H1 (cell line): ENCODE measurements around the gene CYRIA. TPM values are rescaled to one million over a fixed set of nuclear protein-coding genes. Genes with fewer than 3 reads are reported as not detected.

Experiments used
- CTCF ChIA-PET: fragments of 300-600 bp; sonication (Branson Sonifier 250); formaldehyde crosslinking; loops from one replicate; lab custom pipeline; 2021; ENCODE audit not compliant: partially characterized antibody; lab: Charles Lee
- POLR2A ChIA-PET: fragments of 300-600 bp; sonication (Branson Sonifier 250); formaldehyde crosslinking; loops from one replicate; lab custom pipeline; 2021; ENCODE audit warnings: inconsistent platforms; ENCODE audit not compliant: partially characterized antibody; lab: Charles Lee
- DNase-seq, 2 experiments: peaks; one replicate each; pipeline versions ENCODE4 v3.0.0 to v3.0.0-alpha.2; 2010 to 2022; ENCODE audit warnings: low spot score in 2 of 2, low read depth in 1 of 2, mixed read lengths in 1 of 2
- FAIRE-seq: peaks from 2 replicates; lab custom pipeline; 2011; peaks lifted over from hg19 to GRCh38; lab: Jason Lieb, UNC
- H2AFZ ChIP-seq: 2 replicates; pipeline ENCODE4 v1.8.1; 2012; ENCODE audit warnings: low read length, inconsistent platforms
- H2AK5ac ChIP-seq: 2 replicates; pipeline ENCODE4 v1.6.1; 2013; ENCODE audit warnings: low read depth, low read length
- H2BK120ac ChIP-seq: replicated peaks from 2 replicates; pipeline ENCODE3; 2013; ENCODE audit warnings: low read depth, low read length, inconsistent platforms
- H2BK12ac ChIP-seq: 2 replicates; pipeline ENCODE4 v1.6.1; 2013; ENCODE audit warnings: low read depth, low read length
- H2BK15ac ChIP-seq: 2 replicates; pipeline ENCODE4 v1.6.1; 2013; ENCODE audit warnings: low read length
- H2BK20ac ChIP-seq: 2 replicates; pipeline ENCODE4 v1.6.1; 2013; ENCODE audit warnings: low read length
- H2BK5ac ChIP-seq: 2 replicates; pipeline ENCODE4 v1.6.1; 2013; ENCODE audit warnings: low read depth, low read length
- H3K14ac ChIP-seq: 2 replicates; pipeline ENCODE4 v1.6.1; 2013; ENCODE audit warnings: inconsistent platforms; ENCODE audit not compliant: insufficient read length
- H3K18ac ChIP-seq: 2 replicates; pipeline ENCODE4 v1.6.1; 2013; ENCODE audit warnings: low read length; ENCODE audit errors: extremely low read depth
- H3K23ac ChIP-seq: 2 replicates; pipeline ENCODE4 v1.6.1; 2013; ENCODE audit warnings: inconsistent platforms; ENCODE audit not compliant: insufficient read length
- H3K23me2 ChIP-seq: 2 replicates; pipeline ENCODE4 v1.6.1; 2013; ENCODE audit warnings: low read depth, low read length
- H3K27ac ChIP-seq: 2 replicates; pipeline ENCODE4 v1.6.1; 2011; ENCODE audit warnings: low read depth, low read length, inconsistent platforms
- H3K27me3 ChIP-seq, 4 experiments: replicated peaks in 1 of 4; 1 replicate in 1 of 4; 2 replicates in 3 of 4; pipeline versions ENCODE4 v1.6.1 to v1.8.1; 2011 to 2013; ENCODE audit warnings: low read length in 3 of 4, mild to moderate bottlenecking in 3 of 4, inconsistent platforms in 2 of 4, mixed read lengths in 2 of 4, moderate library complexity in 1 of 4; ENCODE audit not compliant: control insufficient read depth in 3 of 4, insufficient read depth in 3 of 4; ENCODE audit errors: extremely low read depth in 1 of 4
- H3K36me3 ChIP-seq, 4 experiments: 2 replicates each; pipeline versions ENCODE4 v1.6.1 to v1.8.1; 2011 to 2013; ENCODE audit warnings: mild to moderate bottlenecking in 4 of 4, low read length in 3 of 4, moderate library complexity in 2 of 4, control low read depth in 1 of 4, inconsistent platforms in 1 of 4; ENCODE audit not compliant: insufficient read depth in 4 of 4, control insufficient read depth in 2 of 4
- H3K4ac ChIP-seq: replicated peaks from 2 replicates; pipeline ENCODE3; 2013; ENCODE audit warnings: low read length, low read depth, mixed read lengths, inconsistent platforms; ENCODE audit not compliant: insufficient read length
- H3K4me1 ChIP-seq, 4 experiments: replicated peaks in 1 of 4; 1 replicate in 1 of 4; 2 replicates in 3 of 4; pipeline versions ENCODE4 v1.6.1 to v1.8.1; 2011 to 2013; ENCODE audit warnings: low read length in 3 of 4, inconsistent platforms in 2 of 4, mixed read lengths in 1 of 4; ENCODE audit not compliant: insufficient read depth in 4 of 4, control insufficient read depth in 3 of 4
- H3K4me2 ChIP-seq, 2 experiments: 2 replicates each; pipeline versions ENCODE4 v1.6.1 to v1.8.1; 2011 to 2013; ENCODE audit warnings: low read depth in 2 of 2, low read length in 2 of 2, control low read depth in 1 of 2, inconsistent platforms in 1 of 2, mild to moderate bottlenecking in 1 of 2; ENCODE audit not compliant: insufficient read depth in 1 of 2
- H3K4me3 ChIP-seq, 4 experiments: fragments of 200-600, 300-600 bp in 1 of 4; sonication (generic), shearing (Covaris generic), sonication (Bioruptor Twin) in 1 of 4; 2 replicates each; pipeline versions ENCODE4 v1.5.1 to v1.8.1; 2011 to 2016; ENCODE audit warnings: low read length in 4 of 4, low read depth in 3 of 4, control low read depth in 2 of 4, inconsistent platforms in 2 of 4, mild to moderate bottlenecking in 2 of 4, mixed read lengths in 1 of 4, moderate library complexity in 1 of 4; ENCODE audit not compliant: insufficient read depth in 2 of 4; ENCODE audit errors: extremely low read depth in 1 of 4
- H3K56ac ChIP-seq: replicated peaks from 2 replicates; pipeline ENCODE3; 2013; ENCODE audit warnings: low read depth, mild to moderate bottlenecking, mixed read lengths, low read length, inconsistent platforms; ENCODE audit not compliant: insufficient read length
- H3K79me1 ChIP-seq: 2 replicates; pipeline ENCODE4 v1.6.1; 2013; ENCODE audit warnings: low read depth, low read length, control low read depth
- H3K79me2 ChIP-seq, 2 experiments: 2 replicates each; pipeline versions ENCODE4 v1.6.1 to v1.8.1; 2012 to 2013; ENCODE audit warnings: low read length in 2 of 2, mild to moderate bottlenecking in 2 of 2, inconsistent platforms in 1 of 2; ENCODE audit not compliant: insufficient read depth in 2 of 2, control insufficient read depth in 1 of 2
- H3K9ac ChIP-seq, 4 experiments: replicated peaks in 1 of 4; 1 replicate in 1 of 4; 2 replicates in 3 of 4; pipeline versions ENCODE4 v1.6.1 to v1.8.1; 2011 to 2013; ENCODE audit warnings: low read depth in 3 of 4, low read length in 3 of 4, control low read depth in 2 of 4, mild to moderate bottlenecking in 2 of 4, moderate library complexity in 2 of 4, inconsistent platforms in 1 of 4; ENCODE audit errors: extremely low read depth in 1 of 4
- H3K9me3 ChIP-seq, 2 experiments: 2 replicates each; pipeline versions ENCODE4 v1.6.1 to v1.8.1; 2012 to 2013; ENCODE audit warnings: mild to moderate bottlenecking in 2 of 2, moderate library complexity in 2 of 2, control low read depth in 1 of 2, inconsistent platforms in 1 of 2, low read depth in 1 of 2, low read length in 1 of 2, mixed read lengths in 1 of 2; ENCODE audit not compliant: insufficient read depth in 2 of 2
- H4K20me1 ChIP-seq, 2 experiments: replicated peaks in 1 of 2; 2 replicates each; pipeline versions ENCODE3 to v1.8.1; 2011 to 2013; ENCODE audit warnings: inconsistent platforms in 2 of 2, low read length in 2 of 2, mild to moderate bottlenecking in 1 of 2; ENCODE audit not compliant: insufficient read depth in 2 of 2, control insufficient read depth in 1 of 2
- H4K5ac ChIP-seq: 2 replicates; pipeline ENCODE4 v1.6.1; 2013; ENCODE audit warnings: low read length, low read depth, mixed read lengths, inconsistent platforms; ENCODE audit not compliant: insufficient read length
- H4K8ac ChIP-seq: 2 replicates; pipeline ENCODE4 v1.8.0; 2013; ENCODE audit warnings: mild to moderate bottlenecking, moderate library complexity, low read length, inconsistent platforms; ENCODE audit not compliant: insufficient read depth; ENCODE audit errors: extremely low read depth
- H4K91ac ChIP-seq: replicated peaks from 2 replicates; pipeline ENCODE3; 2013; ENCODE audit warnings: low read length, mixed read lengths, inconsistent platforms; ENCODE audit not compliant: insufficient read length
- BACH1 ChIP-seq: IDR thresholded peaks from 2 replicates; pipeline ENCODE4 v1.6.1; 2012; ENCODE audit warnings: low read length, improper control_type of control experiment
- BCL11A ChIP-seq, 2 experiments: IDR thresholded peaks; one replicate each; pipeline ENCODE4 v1.6.1; 2011; ENCODE audit warnings: low read depth in 2 of 2, low read length in 2 of 2, mild to moderate bottlenecking in 2 of 2
- FOSL1 ChIP-seq: IDR thresholded peaks from 2 replicates; pipeline ENCODE4 v1.6.1; 2011; ENCODE audit warnings: mild to moderate bottlenecking, low read depth, low read length, moderate library complexity; ENCODE audit not compliant: insufficient read depth
- KDM1A ChIP-seq: fragments of 200-600, 300-600 bp; sonication (generic); IDR thresholded peaks from 2 replicates; pipeline ENCODE4 v1.7.1; 2016; ENCODE audit warnings: mild to moderate bottlenecking, low read length, borderline replicate concordance
- POLR2A ChIP-seq, 2 experiments: IDR thresholded peaks; 1 replicate in 1 of 2; 2 replicates in 1 of 2; pipeline ENCODE4 v1.6.1; 2011; ENCODE audit warnings: low read depth in 2 of 2, low read length in 2 of 2, mild to moderate bottlenecking in 2 of 2; ENCODE audit errors: control extremely low read depth in 1 of 2
- RNF2 ChIP-seq: fragments of 200-900, 300-1000 bp; sonication (generic); IDR thresholded peaks from 2 replicates; pipeline ENCODE4 v1.7.1; 2016; ENCODE audit warnings: borderline replicate concordance, low read depth, mild to moderate bottlenecking, antibody characterized with exemption, low read length; ENCODE audit not compliant: poor library complexity, severe bottlenecking; ENCODE audit errors: missing control alignments
- SP4 ChIP-seq: IDR thresholded peaks from 2 replicates; pipeline ENCODE4 v1.6.1; 2012; ENCODE audit warnings: low read length, inconsistent platforms
- SRF ChIP-seq: IDR thresholded peaks from 2 replicates; pipeline ENCODE4 v1.6.1; 2011; ENCODE audit warnings: mild to moderate bottlenecking, low read depth, low read length, moderate library complexity
- TCF12 ChIP-seq: IDR thresholded peaks from 2 replicates; pipeline ENCODE4 v1.6.1; 2011; ENCODE audit warnings: low read depth, mild to moderate bottlenecking, low read length
- whole genome bisulfite sequencing, 2 experiments: shearing (Covaris generic) in 1 of 2; methylation state at CpG; one replicate each; pipeline versions ENCODE4 v1.1.6 to v1.1.7; 2013 to 2015; ENCODE audit warnings: low lambda C conversion rate in 2 of 2, mixed read lengths in 2 of 2, inconsistent platforms in 1 of 2, low coverage in 1 of 2, missing lambda C conversion rate in 1 of 2; ENCODE audit not compliant: insufficient replicate concordance in 2 of 2, insufficient coverage in 1 of 2, insufficient read length in 1 of 2; ENCODE audit errors: extremely low coverage in 1 of 2, missing lambda C conversion rate in 1 of 2; 5-methylcytosine and 5-hydroxymethylcytosine counted together
- polyA plus RNA-seq, 7 experiments: library from polyadenylated mRNA; depleted of rRNA in 3 of 7; stranded (reverse) in 5 of 7; unstranded in 2 of 7; fragments of >200 nt in 5 of 7; fragments of 200-250 nt in 2 of 7; gene quantifications; 1 replicate in 5 of 7; 2 replicates in 1 of 7; 4 replicates in 1 of 7; pipeline versions ENCODE4 v1.2.1 to v1.2.3, GENCODE V29; 2011 to 2013; ENCODE audit warnings: missing spikeins in 2 of 7, mixed read lengths in 2 of 7
- total RNA-seq: library from RNA; stranded (reverse); fragmentation: NEBNext Ultra II Directional; extraction: Animal tissue kit (Norgen Biotek cat#: 25700); gene quantifications from 2 replicates; pipeline ENCODE4 v1.2.1, GENCODE V29; 2021
- TF ChIP-seq, protein P1 (sequence below), 3 experiments: IDR thresholded peaks; 1 replicate in 2 of 3; 2 replicates in 1 of 3; pipeline versions ENCODE4 v1.5.1 to v1.6.1; 2011; ENCODE audit warnings: low read length in 3 of 3, mild to moderate bottlenecking in 3 of 3, inconsistent platforms in 2 of 3, low read depth in 1 of 3, moderate library complexity in 1 of 3; ENCODE audit not compliant: insufficient read depth in 1 of 3; ENCODE audit errors: control extremely low read depth in 1 of 3

CYRIA gene
- total and polyA plus RNA-seq, 2 of the 8 experiments (the other 6 are each of a cell fraction or from before 2014, with no cell fraction given): 1.5 to 9.8 TPM

DNA sequence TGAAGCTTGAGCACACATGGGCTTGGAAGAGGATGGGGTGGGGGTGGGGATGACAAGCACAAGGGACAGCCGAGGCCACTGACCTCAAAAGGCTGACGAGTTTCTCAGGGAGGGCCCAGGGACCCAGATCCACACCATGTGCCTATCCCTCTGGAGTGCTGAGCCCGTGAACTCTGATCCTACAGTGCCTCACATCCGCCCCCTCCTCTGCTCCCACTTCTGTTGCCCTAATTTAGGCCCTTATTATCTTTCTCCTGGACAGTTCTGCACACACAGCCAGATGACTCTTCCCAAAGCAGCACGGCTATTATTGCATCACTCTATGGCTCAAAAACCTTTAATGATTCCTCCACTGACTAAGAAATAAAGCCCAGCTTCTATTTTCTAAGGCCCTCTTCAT lies 24.8 kb downstream of the CYRIA start:
- Histone ChIP-seq H3K4ac (no peak overlapping the region), H3K4me2 (no peak overlapping the region), H3K18ac (no peak overlapping the region), H3K56ac (no peak overlapping the region), H4K91ac (no peak overlapping the region), H2AK5ac (no peak overlapping the region), H3K36me3 (no peaks in the 10 kb centered on the region), H3K4me1 (no peaks in the 10 kb centered on the region; a peak in 2 of 7 replicates), H3K79me1 (no peaks in the 10 kb centered on the region; the same call in 1 of the 2 replicates), H4K8ac (no peak overlapping the region), H4K20me1 (no peaks in the 10 kb centered on the region), H3K9ac (no peak overlapping the region), H3K27ac (no peak overlapping the region), H3K14ac (no peak overlapping the region), H3K9me3 (peaks cover 0 to 4% of the 10 kb centered on the region in 2 experiments; a peak in 1 of 4 replicates), H3K79me2 (no peaks in the 10 kb centered on the region; a peak in 1 of 4 replicates), H3K23ac (no peak overlapping the region), H2BK120ac (no peak overlapping the region), H3K27me3 (no peaks in the 10 kb centered on the region), H3K4me3 (no peak overlapping the region), H2BK5ac (no peak overlapping the region), H4K5ac (no peak overlapping the region), H3K23me2 (no peaks in the 10 kb centered on the region), H2BK12ac (0 out of 2 replicates have a peak overlapping the region, but pooled peaks have one; percentile 61), H2BK20ac (no peak overlapping the region), H2BK15ac (no peak overlapping the region), H2AFZ (no peak overlapping the region)
- TF ChIP-seq SP4 (no peak), SRF (no peak), POLR2A (IDR thresholded peaks at IDR 0.05; ENCODE audit: control extremely low read depth in 1 of 2, low read depth in 2 of 2, low read length in 2 of 2) (no peak), BACH1 (no peak), BCL11A (IDR thresholded peaks at IDR 0.05; ENCODE audit: low read depth in 2 of 2, low read length in 2 of 2) (no peak), RNF2 (no peak), FOSL1 (no peak), TCF12 (no peak), KDM1A (no peak)
- TF ChIP-seq, protein P1, sequence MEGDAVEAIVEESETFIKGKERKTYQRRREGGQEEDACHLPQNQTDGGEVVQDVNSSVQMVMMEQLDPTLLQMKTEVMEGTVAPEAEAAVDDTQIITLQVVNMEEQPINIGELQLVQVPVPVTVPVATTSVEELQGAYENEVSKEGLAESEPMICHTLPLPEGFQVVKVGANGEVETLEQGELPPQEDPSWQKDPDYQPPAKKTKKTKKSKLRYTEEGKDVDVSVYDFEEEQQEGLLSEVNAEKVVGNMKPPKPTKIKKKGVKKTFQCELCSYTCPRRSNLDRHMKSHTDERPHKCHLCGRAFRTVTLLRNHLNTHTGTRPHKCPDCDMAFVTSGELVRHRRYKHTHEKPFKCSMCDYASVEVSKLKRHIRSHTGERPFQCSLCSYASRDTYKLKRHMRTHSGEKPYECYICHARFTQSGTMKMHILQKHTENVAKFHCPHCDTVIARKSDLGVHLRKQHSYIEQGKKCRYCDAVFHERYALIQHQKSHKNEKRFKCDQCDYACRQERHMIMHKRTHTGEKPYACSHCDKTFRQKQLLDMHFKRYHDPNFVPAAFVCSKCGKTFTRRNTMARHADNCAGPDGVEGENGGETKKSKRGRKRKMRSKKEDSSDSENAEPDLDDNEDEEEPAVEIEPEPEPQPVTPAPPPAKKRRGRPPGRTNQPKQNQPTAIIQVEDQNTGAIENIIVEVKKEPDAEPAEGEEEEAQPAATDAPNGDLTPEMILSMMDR (IDR thresholded peaks at IDR 0.05; ENCODE audit: control extremely low read depth in 1 of 3, insufficient read depth in 1 of 3, low read depth in 1 of 3, low read length in 3 of 3): no peak
- WGBS, 2 experiments: 81% methylated on average over 5 of the region's 5 CpGs; no CpG with 5 or more reads in 1 of the 2 experiments
- FAIRE-seq (no peak), DNase-seq (no peak)
- POLR2A ChIA-PET: no interaction called here
- CTCF ChIA-PET: interaction anchor here (0.6 to 1.9 kb wide), 5 partner anchors 17 to 116 kb away, joined by 3 to 5 read pairs (median 4); no protein-coding TSS in a partner anchor
